NCI-H2196 treated with DMSO at 0.1 percent for 48 hours (cell line): ENCODE measurements around the gene CENPP.
"Not testable (repeated sequence)": the region's sequence is repeated elsewhere in the genome, so short reads cannot be mapped to it uniquely, and the experiment has no call there.

ENCODE experiments used
- DNase-seq: peaks from one replicate; lab custom pipeline; 2025; ENCODE audit not compliant: unreplicated experiment; lab: John Stamatoyannopoulos, UW

The CENPP gene

GRCh38 chr9:92377876-92378275 lies 52.1 kb downstream of the CENPP start:
- DNase-seq: no peak

GRCh38 chr9:92378865-92379560 lies 53.3 kb downstream of the CENPP start:
- DNase-seq: no peak

- DNase-seq: no peak
Measured at GRCh38 chr9:92380603-92381002, 54.9 kb downstream of the CENPP start.

- DNase-seq: no peak
Measured at GRCh38 chr9:92381775-92382174, 56.0 kb downstream of the CENPP start.

GRCh38 chr9:92384375-92384774 lies 58.6 kb downstream of the CENPP start:
- no peak for DNase-seq

GRCh38 chr9:92385001-92385400 lies 59.2 kb downstream of the CENPP start:
- no peak for DNase-seq

- no peak for DNase-seq
Measured at GRCh38 chr9:92385477-92385876, 59.7 kb downstream of the CENPP start.

- no peak for DNase-seq
Measured at GRCh38 chr9:92385953-92386352, 60.2 kb downstream of the CENPP start.

GRCh38 chr9:92392690-92393089 lies 66.9 kb downstream of the CENPP start:
- no peak for DNase-seq

GRCh38 chr9:92393686-92394085 lies 67.9 kb downstream of the CENPP start:
- DNase-seq: no peak

GRCh38 chr9:92395617-92396016 lies 69.9 kb downstream of the CENPP start:
- DNase-seq: no peak

- no peak for DNase-seq
Measured at GRCh38 chr9:92397853-92398252, 72.1 kb downstream of the CENPP start.

- DNase-seq: no peak
Measured at GRCh38 chr9:92402360-92402759, 76.6 kb downstream of the CENPP start.

GRCh38 chr9:92402826-92403745 lies 77.3 kb downstream of the CENPP start:
- DNase-seq: no peak

GRCh38 chr9:92404042-92404836 lies 78.5 kb downstream of the CENPP start, which contains the start of gene OGN:
TSS of gene OGN (minus strand) at chr9:92404578. CDS start at chr9:92403407, 1,171 bp downstream.
- no peak for DNase-seq

GRCh38 chr9:92405818-92406217 lies 80.1 kb downstream of the CENPP start:
- DNase-seq: no peak

- DNase-seq: no peak
Measured at GRCh38 chr9:92406477-92406876, 80.7 kb downstream of the CENPP start.

GRCh38 chr9:92407818-92408217 lies 82.1 kb downstream of the CENPP start:
- DNase-seq: no peak

- DNase-seq: no peak
Measured at GRCh38 chr9:92408747-92409478, 83.2 kb downstream of the CENPP start.

GRCh38 chr9:92411157-92411556 lies 85.4 kb downstream of the CENPP start:
- not testable (repeated sequence) for DNase-seq

GRCh38 chr9:92414566-92414965 lies 88.8 kb downstream of the CENPP start:
- no peak for DNase-seq
